Occipital lobe (tissue), 2 donors: Measurements from ENCODE around the gene FANK1. TPM values are rescaled to one million over a fixed set of nuclear protein-coding genes. Genes with fewer than 3 reads are reported as not detected.

Source experiments
- DNase-seq: peaks from one replicate; lab custom pipeline; 2025; lab: John Stamatoyannopoulos, UW
- total RNA-seq: library from RNA; depleted of rRNA; stranded (reverse); fragments of >200 nt; gene quantifications from one replicate; pipeline ENCODE4 v1.2.3, GENCODE V29; 2014

FANK1 gene
- total RNA-seq, 1 donor from 2014 or later: 2.5 TPM

GRCh38 chr10:125985557-125986240 lies 89.3 kb downstream of the FANK1 start:
- no peak for DNase-seq

GRCh38 chr10:125989791-125990190 lies 93.4 kb downstream of the FANK1 start:
- no peak for DNase-seq

GRCh38 chr10:125990974-125991373 lies 94.6 kb downstream of the FANK1 start:
- DNase-seq: no peak

GRCh38 chr10:125991392-125991791 lies 95.0 kb downstream of the FANK1 start:
- no peak for DNase-seq

- DNase-seq: no peak
Measured at GRCh38 chr10:125992254-125992653, 95.9 kb downstream of the FANK1 start.

GRCh38 chr10:125994601-125995000 lies 98.2 kb downstream of the FANK1 start:
- DNase-seq: no peak

- no peak for DNase-seq
Measured at GRCh38 chr10:125995726-125996304, 99.5 kb downstream of the FANK1 start.

- DNase-seq: no peak
Measured at GRCh38 chr10:125997586-125997985, 101.2 kb downstream of the FANK1 start.

- DNase-seq: no peak
Measured at GRCh38 chr10:125999694-126000093, 103.3 kb downstream of the FANK1 start.

GRCh38 chr10:126001576-126001975 lies 105.2 kb downstream of the FANK1 start:
- DNase-seq: no peak

- no peak for DNase-seq
Measured at GRCh38 chr10:126004752-126005151, 108.4 kb downstream of the FANK1 start.

GRCh38 chr10:126006264-126006663 lies 109.9 kb downstream of the FANK1 start:
- DNase-seq: no peak

GRCh38 chr10:126006906-126007305 lies 110.5 kb downstream of the FANK1 start:
- DNase-seq: no peak

- DNase-seq: no peak
Measured at GRCh38 chr10:126009650-126010049, 113.3 kb downstream of the FANK1 start.

- no peak for DNase-seq
Measured at GRCh38 chr10:126011995-126012394, 115.6 kb downstream of the FANK1 start.

GRCh38 chr10:126012485-126012884 lies 116.1 kb downstream of the FANK1 start:
- DNase-seq: no peak

GRCh38 chr10:126013489-126014281 lies 117.3 kb downstream of the FANK1 start:
- no peak for DNase-seq

- no peak for DNase-seq
Measured at GRCh38 chr10:126014309-126014708, 117.9 kb downstream of the FANK1 start.

- DNase-seq: no peak
Measured at GRCh38 chr10:126015413-126015812, 119.0 kb downstream of the FANK1 start.

- no peak for DNase-seq
Measured at GRCh38 chr10:126016156-126016805, 119.9 kb downstream of the FANK1 start.

GRCh38 chr10:126016882-126017281 lies 120.5 kb downstream of the FANK1 start:
- no peak for DNase-seq

GRCh38 chr10:126017961-126018560 lies 121.7 kb downstream of the FANK1 start:
- DNase-seq: no peak
